Activated naive CD4-positive, alpha-beta T cell treated with Interleukin-2 at 50 U/mL for 16 hours (primary cell): ENCODE data around the gene AKR1E2.

Source experiments
- DNase-seq: peaks from one replicate; pipeline ENCODE4 v3.0.0-alpha.2; 2020

AKR1E2 gene

DNA sequence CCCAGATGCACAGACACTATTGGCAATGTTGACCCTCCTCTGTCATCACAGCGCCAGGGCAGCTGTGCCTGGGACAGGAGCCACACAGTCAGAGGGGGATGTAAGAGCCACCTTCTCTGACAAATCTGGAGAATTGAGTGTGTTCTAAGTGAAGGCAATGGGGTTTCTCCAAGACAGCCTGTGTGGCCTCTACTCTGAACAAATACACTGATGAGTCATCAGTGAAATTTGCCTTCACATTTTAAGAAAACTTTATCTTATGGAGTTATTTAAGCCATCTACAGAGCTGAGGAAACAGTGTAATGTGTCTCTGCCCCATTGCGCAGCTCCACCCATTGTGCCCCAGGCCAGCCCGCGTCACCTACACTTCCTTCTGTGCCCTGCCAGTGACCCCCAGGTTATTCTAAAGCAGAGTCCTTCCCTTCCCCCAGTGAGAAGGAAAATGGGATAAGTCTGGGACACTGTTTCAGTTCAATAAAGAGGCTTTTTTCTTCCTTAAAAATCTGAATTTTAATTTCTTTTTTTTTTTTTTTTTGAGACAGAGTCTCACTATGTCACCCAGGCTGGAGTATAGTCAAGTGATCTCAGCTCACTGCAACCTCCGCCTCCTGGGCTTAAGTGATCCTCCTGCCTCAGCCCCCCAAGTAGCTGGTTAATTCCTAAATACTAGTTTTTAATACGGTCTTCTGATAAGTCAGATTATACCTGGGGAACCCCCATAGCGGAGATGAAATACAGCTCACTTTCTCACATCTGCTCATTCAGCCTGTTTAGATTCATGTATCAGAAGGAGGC is 21.8 kb downstream of the AKR1E2 start:
- no peak for DNase-seq

DNA sequence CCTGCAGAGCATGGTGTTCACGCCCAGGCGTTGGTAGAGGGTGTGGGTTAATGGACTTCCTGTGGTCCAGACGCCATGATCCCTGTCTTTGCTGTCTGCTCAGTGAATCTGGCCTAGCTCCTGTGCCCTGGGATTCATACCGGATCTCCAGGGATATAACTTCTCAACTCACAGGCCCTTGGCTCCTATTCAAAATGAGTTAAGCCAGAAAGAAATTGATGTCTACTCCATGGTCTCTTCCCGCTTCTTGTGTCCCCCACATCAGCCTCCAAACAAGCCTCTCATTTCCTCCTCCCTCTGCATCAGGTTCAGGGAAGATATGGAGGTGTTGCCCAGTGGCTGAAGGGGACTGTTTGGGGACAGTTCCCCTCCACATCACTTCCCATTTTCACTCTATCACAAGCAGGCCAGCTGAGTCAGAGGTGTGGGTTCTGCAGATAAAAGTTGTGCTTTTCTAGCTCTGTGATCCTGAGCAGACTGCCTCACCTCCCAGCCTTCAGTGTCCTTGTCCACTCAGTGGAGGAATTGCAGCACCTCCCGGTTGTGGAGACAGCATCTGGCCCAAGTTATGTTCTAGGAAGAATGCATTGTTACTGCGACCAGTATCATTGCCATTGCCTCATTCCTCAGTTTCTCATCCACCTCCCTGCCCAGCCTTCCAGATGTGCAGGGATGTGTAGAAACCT is 22.5 kb downstream of the AKR1E2 start:
- DNase-seq = no peak

DNA sequence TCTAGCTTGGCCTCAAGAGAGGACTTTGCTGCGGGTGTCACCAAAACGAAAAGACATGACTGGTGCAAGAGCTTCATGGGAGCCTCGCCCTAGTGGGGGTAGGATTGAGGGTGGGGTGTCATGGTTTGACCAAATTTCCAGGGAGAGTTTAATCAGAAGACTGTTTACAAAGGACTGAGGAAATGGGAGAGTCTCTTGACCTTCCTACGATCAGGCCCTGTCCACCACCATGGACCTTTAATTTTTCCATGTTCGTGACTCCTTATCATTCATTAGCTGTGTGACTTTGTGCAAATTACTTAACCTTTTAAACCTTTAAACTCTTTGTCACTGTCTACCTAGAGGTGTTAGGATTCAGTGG is 23.0 kb downstream of the AKR1E2 start:
- DNase-seq = no peak

DNA sequence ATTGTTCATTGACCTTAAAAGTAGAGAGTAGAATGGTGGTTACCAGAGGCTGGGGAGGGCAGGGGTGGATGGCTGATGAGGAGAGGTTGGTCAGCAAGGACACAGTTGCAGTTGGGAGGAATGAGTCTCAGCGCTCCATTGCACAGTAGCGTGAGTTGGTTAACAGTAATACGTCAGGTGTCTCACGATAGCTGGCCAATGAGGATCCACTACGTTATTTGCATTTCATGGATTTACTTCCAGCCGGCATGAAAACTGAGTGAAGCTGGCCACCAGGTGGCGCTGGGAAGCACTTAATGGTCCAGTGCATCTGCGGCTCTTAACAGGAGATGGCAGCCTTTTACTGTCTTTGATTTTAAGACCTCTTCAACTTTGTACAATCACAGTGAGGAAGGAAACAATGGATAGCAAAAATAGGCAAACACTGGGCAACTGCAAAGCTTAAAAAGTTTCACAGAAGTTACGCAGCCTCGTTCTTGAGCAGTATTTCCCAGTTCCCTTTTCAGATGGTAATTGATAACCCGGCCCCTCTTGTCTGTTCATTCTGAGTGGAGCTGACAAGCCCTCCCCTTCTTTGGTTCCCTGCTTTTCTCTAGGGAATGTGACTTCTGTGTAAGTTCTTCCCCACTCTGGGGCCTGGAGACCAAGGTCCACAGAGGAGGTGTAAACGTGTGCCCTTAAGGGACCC is 23.7 kb downstream of the AKR1E2 start:
- DNase-seq = peak; percentile 85

DNA sequence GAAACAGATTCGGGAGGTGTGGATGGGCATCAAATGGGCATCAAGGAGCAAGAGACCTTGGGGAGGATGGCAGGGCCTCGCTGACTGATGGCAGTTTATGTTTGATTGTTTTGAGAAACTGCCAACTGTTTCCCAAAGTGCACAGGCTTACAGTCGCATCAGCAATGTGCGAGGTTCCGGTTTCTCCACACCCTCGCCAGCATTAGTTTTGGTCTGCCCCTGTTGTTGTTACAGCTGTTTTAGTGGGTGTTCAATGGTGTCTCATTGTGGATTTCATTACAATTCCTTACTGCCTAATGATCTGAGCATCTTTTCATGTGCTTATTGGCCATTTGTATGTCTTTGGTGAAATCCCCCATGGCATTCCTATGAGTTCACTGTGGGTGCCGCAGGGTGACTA is 24.4 kb downstream of the AKR1E2 start:
- DNase-seq = no peak

DNA sequence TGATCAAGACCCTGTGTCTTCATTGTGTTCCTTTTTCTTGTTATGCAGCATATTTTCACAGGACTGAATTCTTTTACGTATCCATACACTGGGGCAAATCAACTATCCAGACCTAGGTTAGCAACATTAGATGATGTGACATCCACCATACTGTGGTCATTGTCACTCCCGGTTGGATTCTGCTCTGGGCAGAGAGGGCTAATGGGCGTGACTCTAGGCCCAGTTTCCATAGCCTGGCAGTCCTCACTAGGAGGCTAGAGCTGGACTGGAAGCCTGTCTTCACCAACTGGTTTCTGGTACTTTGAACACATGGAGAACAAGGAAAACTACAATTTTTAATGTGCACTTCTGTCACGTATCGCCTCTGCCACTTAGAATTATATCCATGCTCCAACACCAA is 25.2 kb downstream of the AKR1E2 start:
- DNase-seq = no peak

DNA sequence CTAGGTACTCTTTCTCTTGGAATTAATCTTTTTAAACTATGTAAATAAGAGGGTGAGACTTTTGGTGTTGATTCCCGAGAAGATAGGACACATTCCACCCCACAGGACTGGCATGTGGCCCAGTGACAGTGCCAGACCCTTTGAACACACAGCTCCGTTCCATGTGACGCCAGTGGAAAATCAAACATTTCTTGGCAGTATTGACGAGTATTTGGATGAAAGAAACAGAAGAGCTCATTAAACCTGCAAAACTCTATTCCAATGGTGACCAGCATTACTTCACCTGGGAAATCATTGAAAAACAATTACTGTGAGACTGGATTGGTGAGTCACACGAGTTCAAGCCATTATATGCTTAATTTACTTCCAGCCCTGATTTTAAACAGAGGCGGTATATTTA is 25.8 kb downstream of the AKR1E2 start:
- DNase-seq = no peak

DNA sequence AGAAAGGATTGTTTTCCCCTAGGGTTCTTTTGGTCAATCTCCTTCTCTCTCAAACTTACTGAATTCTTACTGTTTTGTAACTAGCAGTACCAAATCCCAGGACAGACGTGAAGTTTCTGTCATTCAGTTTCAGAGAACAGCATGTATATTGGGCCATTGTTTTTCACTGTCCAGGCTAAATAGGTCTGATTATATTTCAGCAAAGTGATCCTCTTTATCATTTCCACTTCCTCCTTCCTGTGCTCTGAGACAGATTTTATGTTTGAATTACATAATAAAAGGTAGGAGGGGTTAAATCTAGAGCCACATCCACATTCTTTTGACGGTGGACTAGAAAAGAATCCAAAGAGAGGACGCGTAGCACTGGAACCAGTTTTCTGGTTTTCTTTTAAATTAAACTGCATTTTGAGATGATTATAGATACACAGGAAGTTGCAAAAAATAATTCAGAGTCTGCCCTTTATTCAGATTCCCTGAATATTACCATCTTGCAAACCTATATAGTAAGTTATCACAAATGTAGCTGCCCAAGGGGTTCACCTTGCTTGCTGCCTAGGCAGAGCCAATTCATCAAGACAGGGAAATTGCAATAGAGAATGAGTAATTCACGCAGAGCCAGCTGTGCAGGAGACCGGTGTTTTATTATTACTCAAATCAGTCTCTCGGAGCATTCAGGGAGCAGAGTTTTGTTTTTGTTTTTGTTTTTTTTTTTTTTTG is 40.1 kb downstream of the AKR1E2 start:
- DNase-seq = no peak

DNA sequence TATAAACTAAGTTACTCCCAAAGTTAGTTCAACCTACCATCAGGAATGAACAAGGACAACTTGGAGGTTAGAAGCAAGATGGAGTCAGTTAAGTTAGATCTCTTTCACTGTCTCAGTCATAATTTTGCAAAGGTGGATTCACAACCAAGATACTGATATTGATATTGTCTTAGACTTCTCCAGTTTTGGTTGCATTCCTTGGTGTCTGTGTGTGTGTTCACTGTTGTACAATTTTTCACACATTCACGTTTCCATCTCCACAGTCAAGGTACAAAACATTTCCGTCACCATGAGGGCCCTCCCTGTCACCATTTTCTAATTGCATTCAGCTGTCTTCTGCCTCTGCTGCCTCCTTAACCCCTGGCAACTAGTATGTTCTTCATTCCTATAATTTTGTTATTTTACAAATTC is 41.1 kb downstream of the AKR1E2 start:
- no peak for DNase-seq

DNA sequence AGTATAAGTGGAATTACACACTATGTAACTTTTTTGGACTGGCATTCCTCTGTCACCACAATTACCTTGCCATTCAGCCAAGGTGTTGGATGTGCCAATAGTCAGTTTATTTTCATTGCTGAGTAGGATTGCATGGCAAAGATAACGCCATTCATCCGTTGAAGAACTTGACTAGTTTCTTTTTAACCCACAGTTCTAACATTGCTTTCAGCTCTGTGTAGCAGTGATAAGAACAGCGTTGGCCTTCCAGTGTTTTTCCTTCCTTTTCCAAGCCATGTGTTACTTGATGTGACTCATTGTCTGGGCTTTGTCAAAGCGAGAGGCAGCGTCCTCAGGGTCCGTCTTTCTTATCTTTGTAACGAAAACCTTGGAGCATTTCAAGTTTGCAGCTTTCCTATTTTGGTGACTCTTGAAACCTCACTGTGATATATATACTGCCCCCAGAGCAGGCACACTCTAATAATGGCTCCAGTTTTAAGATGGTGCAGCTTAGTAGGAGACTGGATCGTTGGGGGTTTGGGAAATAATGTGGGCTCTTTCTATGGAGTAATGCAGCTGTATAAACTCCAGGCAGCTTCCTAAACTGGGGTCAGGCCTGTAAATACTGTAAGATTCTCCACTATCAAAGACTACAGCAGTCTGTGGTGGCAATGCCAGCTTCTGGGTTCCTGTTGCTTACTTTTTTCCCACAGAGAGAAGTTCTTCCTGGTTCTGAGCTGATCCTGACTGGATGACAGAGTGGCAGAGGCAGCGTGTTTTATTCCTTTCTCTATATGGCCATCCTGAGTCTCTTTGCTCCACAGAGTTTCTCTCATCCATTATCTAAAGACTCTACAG is 41.7 kb downstream of the AKR1E2 start:
- DNase-seq = no peak

DNA sequence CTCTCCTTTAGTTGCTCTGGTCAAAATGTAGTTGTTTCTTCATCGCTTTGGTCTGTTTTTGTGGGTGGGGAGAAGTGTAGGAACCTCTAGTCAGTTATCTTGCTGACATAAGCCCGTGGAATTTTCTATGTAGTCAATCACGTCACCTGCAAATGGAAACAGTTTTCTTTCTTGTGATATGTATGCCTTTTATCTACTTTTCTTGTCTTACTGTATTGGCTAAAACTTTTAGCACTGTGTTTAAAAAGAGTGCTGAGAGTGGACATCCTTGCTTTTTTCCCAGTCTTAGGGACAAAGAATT is 42.3 kb downstream of the AKR1E2 start:
- DNase-seq = no peak

DNA sequence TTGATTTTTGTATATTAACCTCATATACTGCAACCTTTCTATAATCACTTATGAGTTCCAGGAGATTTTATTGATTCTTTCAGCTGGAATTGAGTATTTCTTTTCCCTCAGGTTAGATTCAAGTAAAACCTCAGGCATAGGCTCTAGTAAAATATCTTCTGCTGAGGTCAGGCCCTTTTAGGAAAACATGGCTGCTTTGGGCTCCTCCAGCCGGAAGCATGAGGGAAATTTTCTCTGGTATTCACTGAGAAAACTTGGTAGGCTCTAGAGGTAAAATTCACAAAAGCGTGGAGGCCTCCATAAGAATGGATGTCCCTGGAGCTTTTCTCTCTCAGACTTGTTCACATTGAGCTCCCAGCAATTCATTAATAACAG is 56.7 kb downstream of the AKR1E2 start:
- no peak for DNase-seq

DNA sequence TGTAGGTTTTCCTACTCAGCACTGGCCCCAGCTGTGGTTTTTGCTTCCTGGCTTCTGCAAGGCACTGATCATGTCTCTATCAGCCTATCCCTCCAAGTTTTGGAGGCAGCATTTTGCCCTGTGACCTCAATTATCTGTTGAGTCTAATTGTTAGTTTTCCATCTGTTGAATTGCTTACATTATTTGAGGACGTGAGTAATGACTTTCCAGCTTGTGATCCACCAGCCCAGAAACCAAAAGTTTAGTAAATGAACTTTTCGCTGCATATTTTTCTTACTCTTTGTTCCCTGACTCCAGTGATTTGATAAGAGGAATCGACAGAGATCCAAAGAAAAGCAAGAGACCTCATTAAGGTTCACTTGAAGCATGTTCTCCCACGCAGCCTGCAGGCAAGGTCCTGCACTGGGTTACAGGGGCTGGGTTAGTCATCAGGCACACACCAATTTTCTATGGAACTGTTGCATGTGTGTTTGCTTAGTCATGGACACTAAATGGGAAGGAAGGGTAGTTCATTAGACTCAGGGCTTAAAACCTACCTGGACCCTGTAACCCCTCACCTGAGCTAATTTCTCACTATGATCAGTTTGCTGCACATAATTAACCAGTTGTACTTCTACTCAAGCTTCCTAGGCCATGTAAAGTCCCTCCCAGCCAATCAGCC is 57.2 kb downstream of the AKR1E2 start:
- DNase-seq = no peak

DNA sequence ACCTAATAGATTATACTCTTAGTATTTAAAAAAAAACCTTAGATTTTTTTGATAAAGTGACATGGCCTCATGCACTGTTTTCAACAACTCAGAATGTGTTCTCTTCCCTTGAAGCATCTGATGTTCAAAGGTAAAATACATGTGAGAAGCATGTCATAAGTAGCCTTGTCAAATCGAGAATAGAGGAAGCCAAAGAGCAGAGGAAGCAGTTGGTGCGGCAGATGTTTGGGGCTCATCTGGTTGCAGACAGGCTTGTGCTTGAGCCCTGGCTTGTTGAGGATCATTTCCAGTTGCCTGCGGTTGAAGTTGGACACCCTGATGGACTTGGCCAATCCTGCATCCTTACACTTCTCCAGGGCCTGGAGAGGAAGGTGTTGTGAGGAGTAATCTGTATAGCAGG is 59.2 kb downstream of the AKR1E2 start:
- no peak for DNase-seq

DNA sequence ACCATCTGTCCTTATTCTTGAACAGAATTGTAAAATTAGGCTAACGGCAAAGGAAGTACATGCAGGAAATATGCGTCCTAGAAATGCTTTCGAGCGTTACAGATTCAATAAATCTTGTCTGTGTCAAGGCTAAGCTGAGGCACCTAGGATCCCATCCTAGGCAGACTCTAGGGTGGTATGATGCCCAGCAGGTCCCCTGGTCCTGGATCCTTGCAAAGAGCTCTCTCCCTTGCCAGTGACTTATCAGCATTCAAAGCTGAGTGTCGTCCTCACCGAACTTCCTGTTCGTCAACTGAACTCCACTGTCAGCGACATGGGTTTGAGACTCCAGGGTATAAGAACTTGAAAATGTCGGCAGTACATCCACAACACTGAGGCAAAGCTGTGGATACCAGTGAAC is 61.5 kb downstream of the AKR1E2 start:
- DNase-seq = no peak

DNA sequence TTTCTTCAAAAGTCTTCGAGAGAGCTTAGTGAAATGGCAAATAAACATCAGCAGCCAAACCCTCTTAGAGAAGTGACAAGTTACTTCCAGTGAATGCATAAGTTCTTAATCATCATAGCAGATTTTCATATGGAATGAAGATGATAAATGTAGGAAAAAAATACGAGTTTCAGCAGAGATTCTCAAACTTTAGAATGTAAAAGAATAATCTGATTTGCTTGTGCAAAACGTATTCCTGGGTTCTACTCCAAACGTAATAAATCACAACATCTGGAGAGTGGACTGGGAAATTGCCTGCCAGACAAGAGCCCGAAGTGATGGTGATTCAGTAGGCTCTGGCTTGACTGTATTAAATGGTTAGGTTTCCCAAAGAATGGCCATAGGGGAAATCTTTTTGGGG is 62.2 kb downstream of the AKR1E2 start:
- no peak for DNase-seq

DNA sequence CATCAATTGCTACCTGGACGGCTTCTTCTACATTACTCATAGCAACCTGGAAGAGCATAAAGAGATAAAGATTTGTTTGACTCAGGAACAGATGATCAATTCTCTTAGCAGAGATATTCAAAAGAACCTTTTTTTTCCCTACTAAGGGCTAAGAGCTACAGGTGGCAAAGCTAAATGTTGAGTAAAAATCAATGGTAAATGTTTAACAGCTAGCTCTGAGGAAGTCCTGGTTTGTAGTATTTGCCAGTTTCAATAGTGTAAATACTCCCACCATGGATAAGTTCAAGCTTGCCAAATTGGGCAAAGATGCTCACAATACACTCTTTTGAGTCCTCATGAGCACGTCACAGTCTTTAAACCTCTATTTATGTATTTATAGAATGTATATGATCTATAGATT is 64.0 kb downstream of the AKR1E2 start:
- DNase-seq = no peak

DNA sequence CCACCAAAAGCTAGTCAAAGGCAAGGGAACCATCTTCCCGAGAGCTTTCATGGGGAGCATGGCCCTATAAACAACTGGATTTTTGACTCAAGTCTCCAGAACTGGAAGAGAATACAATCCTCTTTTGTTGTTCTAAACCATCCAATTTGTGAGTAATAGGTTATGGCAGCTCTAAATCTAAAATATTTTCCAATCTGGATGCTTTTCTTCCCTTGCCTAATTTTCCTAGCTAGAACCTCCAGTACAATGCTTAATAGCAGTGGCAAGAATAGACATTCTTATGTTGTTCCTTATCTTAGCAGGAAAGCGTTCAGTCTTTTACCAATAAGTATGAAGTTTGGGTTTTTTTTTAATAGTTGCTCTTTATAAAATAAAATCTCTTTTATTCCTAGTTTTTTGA is 66.7 kb downstream of the AKR1E2 start:
- DNase-seq = no peak

DNA sequence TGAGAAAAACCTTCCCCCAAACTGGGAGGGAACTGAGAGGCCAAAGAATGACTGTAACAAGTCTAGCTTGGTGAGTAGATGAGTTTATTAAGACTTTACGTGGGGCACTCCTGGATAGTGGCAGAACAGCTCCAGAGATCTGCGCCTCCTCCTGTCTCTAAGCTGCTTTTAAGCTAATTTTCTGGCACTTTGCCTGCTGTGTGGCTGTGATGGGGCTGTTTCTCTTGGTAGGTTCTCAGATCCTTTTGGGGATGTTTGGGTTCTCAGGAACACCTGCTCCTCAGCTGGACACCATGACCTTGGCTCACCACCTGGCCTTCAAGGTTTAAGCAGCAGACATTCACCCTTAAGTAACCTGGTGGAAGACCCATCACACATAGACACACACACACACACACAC is 68.3 kb downstream of the AKR1E2 start:
- DNase-seq = no peak
